ENCODE results near the gene HAAO. TPM values are rescaled to one million over a fixed set of nuclear protein-coding genes. Genes with fewer than 3 reads are reported as not detected.

HAAO gene
- total RNA-seq, 1 experiment from 2014 or later, result 6.6 TPM

- H3K27ac Mint-ChIP-seq, result no peak overlapping the region
- Histone ChIP-seq H2BK15ac (ENCODE audit: low read depth, low read length) (no peak overlapping the region), H3K56ac (ENCODE audit: insufficient read length, low read depth, low read length) (no peak overlapping the region), H3K27ac (ENCODE audit: insufficient read length, low read depth, low read length) (no peak overlapping the region), H3K27me3 (ENCODE audit: insufficient read depth, low read length) (0 out of 2 replicates have a peak, but pooled peaks cover 2% of the 10 kb centered on the region), H2BK20ac (ENCODE audit: low read depth, low read length, poor library complexity, severe bottlenecking) (no peak overlapping the region), H3K14ac (ENCODE audit: insufficient read depth, low read length) (no peak overlapping the region), H4K91ac (ENCODE audit: insufficient read length, low read depth, low read length) (no peak overlapping the region), H2BK12ac (ENCODE audit: insufficient read length, low read depth, low read length) (no peak overlapping the region), H2BK120ac (ENCODE audit: low read depth, low read length, poor library complexity, severe bottlenecking) (no peak overlapping the region), H3K9ac (ENCODE audit: extremely low read depth, insufficient read length, low read length) (no peak overlapping the region), H3K4ac (ENCODE audit: low read depth, low read length) (no peak overlapping the region), H2AFZ (ENCODE audit: low read length) (no peak overlapping the region), H3T11ph (ENCODE audit: low read length) (no peak overlapping the region), H3K4me2 (ENCODE audit: insufficient read depth, insufficient read length, low read length) (no peak overlapping the region), H2BK5ac (ENCODE audit: insufficient read length, low read length) (no peak overlapping the region), H3K79me1 (ENCODE audit: insufficient read depth, low read depth, low read length, poor library complexity, severe bottlenecking) (no peaks in the 10 kb centered on the region), H3K9me3 (ENCODE audit: control insufficient read depth, low read depth, low read length) (no peaks in the 10 kb centered on the region), H3K4me1 (ENCODE audit: insufficient read depth, low read length) (no peaks in the 10 kb centered on the region), H2AK5ac (ENCODE audit: insufficient read length, low read length) (no peak overlapping the region), H4K20me1 (ENCODE audit: control insufficient read depth, insufficient read depth, insufficient read length) (no peaks in the 10 kb centered on the region), H3K79me2 (ENCODE audit: insufficient read depth, low read length) (no peaks in the 10 kb centered on the region), H3K23me2 (ENCODE audit: insufficient read length, low read depth, low read length, poor library complexity, severe bottlenecking) (peaks cover 6% of the 10 kb centered on the region), H3K23ac (ENCODE audit: insufficient read length, low read depth, low read length) (no peak overlapping the region), H4K5ac (ENCODE audit: insufficient read length, low read depth, low read length) (no peak overlapping the region), H3K18ac (ENCODE audit: insufficient read length, low read depth, low read length) (no peak overlapping the region), H4K8ac (replicated peaks; ENCODE audit: insufficient read length, low read depth, low read length) (no peak overlapping the region)
- H3K4me3 Mint-ChIP-seq, result no peak overlapping the region
- H3K9me3 Mint-ChIP-seq, result no peaks in the 10 kb centered on the region
- H3K4me1 Mint-ChIP-seq, result peaks cover 11 to 17% of the 10 kb centered on the region in 2 experiments
- DNase-seq, result no peak
- peaks cover 16% of the 10 kb centered on the region for H3K27me3 Mint-ChIP-seq (ENCODE audit: low read depth)
- no peaks in the 10 kb centered on the region for H3K36me3 Mint-ChIP-seq (ENCODE audit: insufficient read depth in 1 of 3, low read depth in 3 of 3)
- TF ChIP-seq CTCF (conservative IDR thresholded peaks at IDR 0.05), result no peak
- WGBS (ENCODE audit: extremely low coverage, insufficient read length, low lambda C conversion rate), result no CpG with 5 or more reads among the region's 6 CpGs
Measured at GRCh38 chr2:42806786-42807185, 14.4 kb upstream of the HAAO start.

All from H9 (cell line).